IMR-90 (cell line): ENCODE measurements around the gene C14orf119. TPM values are rescaled to one million over a fixed set of nuclear protein-coding genes. Genes with fewer than 3 reads are reported as not detected.

Experiments used
- ATAC-seq: fragments of 200-7000 bp; cut with Tn5 transposase; 2 replicates; pipeline ENCODE4 v1.9.1; 2020; ENCODE audit warnings: low read depth, mild to moderate bottlenecking, moderate library complexity
- BruUV-seq: library from RNA; stranded (reverse); fragments of 400-500 nt; replicated peaks from 2 replicates; lab custom pipeline; 2021; lab: Mats Ljungman, UMichigan
- CTCF ChIA-PET: fragments of 300-600 bp; formaldehyde crosslinking; extraction: SDS; loops from one replicate; lab custom pipeline; 2021; ENCODE audit warnings: antibody characterized with exemption; lab: Yijun Ruan, JAX
- POLR2A ChIA-PET: fragments of 300-600 bp; sonication (Branson Sonifier 250); formaldehyde crosslinking; loops from one replicate; lab custom pipeline; 2022; ENCODE audit warnings: antibody characterized with exemption; ENCODE audit not compliant: unreplicated experiment; lab: Charles Lee
- DNase-seq: peaks from one replicate; pipeline ENCODE4 v3.0.0; 2013
- H2AFZ ChIP-seq: replicated peaks from 2 replicates; pipeline ENCODE3; 2013; ENCODE audit warnings: low read length, mild to moderate bottlenecking; ENCODE audit not compliant: poor library complexity
- H2AK5ac ChIP-seq: 2 replicates; pipeline ENCODE4 v1.6.1; 2013; ENCODE audit warnings: low read depth, low read length, inconsistent platforms
- H2AK9ac ChIP-seq: replicated peaks from 2 replicates; pipeline ENCODE3; 2013; ENCODE audit warnings: mild to moderate bottlenecking, low read depth, low read length, moderate library complexity; ENCODE audit not compliant: poor library complexity
- H2BK120ac ChIP-seq: 2 replicates; pipeline ENCODE4 v1.6.1; 2013; ENCODE audit warnings: low read depth, low read length, inconsistent platforms
- H2BK15ac ChIP-seq: 3 replicates; pipeline ENCODE4 v1.6.1; 2013; ENCODE audit warnings: low read depth, low read length, inconsistent platforms
- H2BK20ac ChIP-seq: 2 replicates; pipeline ENCODE4 v1.6.1; 2013; ENCODE audit warnings: low read depth, mild to moderate bottlenecking, inconsistent platforms, low read length, moderate library complexity
- H2BK5ac ChIP-seq: 2 replicates; pipeline ENCODE4 v1.6.1; 2013; ENCODE audit warnings: mild to moderate bottlenecking, low read depth, low read length, inconsistent platforms; ENCODE audit not compliant: poor library complexity, severe bottlenecking
- H3K14ac ChIP-seq: replicated peaks from 2 replicates; pipeline ENCODE4 v1.6.1; 2013; ENCODE audit warnings: low read depth, low read length, inconsistent platforms
- H3K18ac ChIP-seq: 2 replicates; pipeline ENCODE4 v1.6.1; 2013; ENCODE audit warnings: low read depth, low read length, control low read depth
- H3K23ac ChIP-seq: 2 replicates; pipeline ENCODE4 v1.6.1; 2013; ENCODE audit warnings: low read depth, low read length, inconsistent platforms
- H3K27ac ChIP-seq: 2 replicates; pipeline ENCODE4 v1.5.1; 2013; ENCODE audit warnings: mild to moderate bottlenecking, control low read depth, low read length; ENCODE audit not compliant: insufficient read depth
- H3K27me3 ChIP-seq: 2 replicates; pipeline ENCODE4 v1.6.1; 2013; ENCODE audit warnings: low read length; ENCODE audit not compliant: control insufficient read depth, insufficient read depth
- H3K36me3 ChIP-seq: 2 replicates; pipeline ENCODE4 v1.6.1; 2013; ENCODE audit warnings: low read length, mixed read lengths; ENCODE audit not compliant: control insufficient read depth, insufficient read depth
- H3K4ac ChIP-seq: 2 replicates; pipeline ENCODE4 v1.6.1; 2013; ENCODE audit warnings: low read depth, low read length, inconsistent platforms
- H3K4me1 ChIP-seq: 2 replicates; pipeline ENCODE4 v1.6.1; 2013; ENCODE audit warnings: low read length, mixed read lengths; ENCODE audit not compliant: control insufficient read depth, insufficient read depth
- H3K4me2 ChIP-seq: 2 replicates; pipeline ENCODE4 v1.6.1; 2013; ENCODE audit warnings: low read depth, mild to moderate bottlenecking, control low read depth, low read length, moderate library complexity
- H3K4me3 ChIP-seq: 2 replicates; pipeline ENCODE4 v1.5.1; 2013; ENCODE audit warnings: low read depth, mild to moderate bottlenecking, control low read depth, low read length, moderate library complexity; ENCODE audit not compliant: insufficient read depth
- H3K56ac ChIP-seq: 2 replicates; pipeline ENCODE4 v1.6.1; 2013; ENCODE audit warnings: low read length, inconsistent platforms; ENCODE audit not compliant: insufficient read depth; ENCODE audit errors: extremely low read depth
- H3K79me1 ChIP-seq, 2 experiments: 2 replicates each; pipeline ENCODE4 v1.6.1; 2013; ENCODE audit warnings: low read length in 2 of 2, inconsistent platforms in 1 of 2, low read depth in 1 of 2
- H3K9ac ChIP-seq: 2 replicates; pipeline ENCODE4 v1.6.1; 2013; ENCODE audit warnings: low read depth, low read length, control low read depth
- H3K9me1 ChIP-seq: 2 replicates; pipeline ENCODE4 v1.6.1; 2013; ENCODE audit warnings: low read length, inconsistent platforms; ENCODE audit not compliant: insufficient read depth
- H3K9me3 ChIP-seq: 2 replicates; pipeline ENCODE4 v1.6.1; 2013; ENCODE audit warnings: low read length; ENCODE audit not compliant: control insufficient read depth, insufficient read depth
- H4K20me1 ChIP-seq: 2 replicates; pipeline ENCODE4 v1.6.1; 2013; ENCODE audit warnings: low read length, inconsistent platforms; ENCODE audit not compliant: insufficient read depth
- H4K5ac ChIP-seq: 2 replicates; pipeline ENCODE4 v1.6.1; 2013; ENCODE audit warnings: mild to moderate bottlenecking, low read depth, low read length, control low read depth
- H4K8ac ChIP-seq, 2 experiments: 2 replicates each; pipeline ENCODE4 v1.6.1; 2013; ENCODE audit warnings: low read depth in 2 of 2, low read length in 2 of 2, control low read depth in 1 of 2, inconsistent platforms in 1 of 2
- H4K91ac ChIP-seq: 2 replicates; pipeline ENCODE4 v1.6.1; 2013; ENCODE audit warnings: low read depth, low read length, inconsistent platforms; ENCODE audit not compliant: insufficient read depth
- CEBPB ChIP-seq: IDR thresholded peaks from 2 replicates; pipeline ENCODE4 v1.6.1; 2012; ENCODE audit warnings: low read depth, low read length, improper control_type of control experiment
- CHD1 ChIP-seq: IDR thresholded peaks from 2 replicates; pipeline ENCODE4 v1.6.1; 2012; ENCODE audit warnings: low read depth, low read length, improper control_type of control experiment
- ELK1 ChIP-seq: fragments of 150-350 bp; IDR thresholded peaks from 2 replicates; pipeline ENCODE4 v1.6.1; 2016; ENCODE audit warnings: low read depth, mild to moderate bottlenecking, low read length, moderate library complexity, borderline replicate concordance
- FOS ChIP-seq: fragments of 150-350 bp; IDR thresholded peaks from 2 replicates; pipeline ENCODE4 v1.6.1; 2016; ENCODE audit warnings: low read depth, low read length
- MAFK ChIP-seq: IDR thresholded peaks from 2 replicates; pipeline ENCODE4 v1.6.1; 2012; ENCODE audit warnings: low read depth, low read length, improper control_type of control experiment
- MAZ ChIP-seq: IDR thresholded peaks from 2 replicates; pipeline ENCODE4 v1.6.1; 2012; ENCODE audit warnings: low read depth, mild to moderate bottlenecking, low read length, improper control_type of control experiment, moderate library complexity, borderline replicate concordance
- NFE2L2 ChIP-seq: fragments of 150-350 bp; IDR thresholded peaks from 2 replicates; pipeline ENCODE4 v1.6.1; 2016; ENCODE audit warnings: low read depth, mild to moderate bottlenecking, low read length
- POLR2A ChIP-seq: IDR thresholded peaks from 2 replicates; pipeline ENCODE4 v1.6.1; 2012; ENCODE audit warnings: mild to moderate bottlenecking, low read depth, low read length
- RAD21 ChIP-seq: IDR thresholded peaks from 2 replicates; pipeline ENCODE4 v1.6.1; 2012; ENCODE audit warnings: low read length, improper control_type of control experiment
- RCOR1 ChIP-seq: IDR thresholded peaks from 2 replicates; pipeline ENCODE4 v1.6.1; 2012; ENCODE audit warnings: mild to moderate bottlenecking, low read length, improper control_type of control experiment; ENCODE audit not compliant: insufficient replicate concordance
- SMC3 ChIP-seq: fragments of 150-350 bp; IDR thresholded peaks from 2 replicates; pipeline ENCODE4 v1.6.1; 2016; ENCODE audit warnings: low read depth, mild to moderate bottlenecking, antibody characterized with exemption, low read length, moderate library complexity
- WGBS, 2 experiments: methylation state at CpG; one replicate each; pipeline versions ENCODE4 v1.1.5 to v1.1.7; 2013; ENCODE audit warnings: missing lambda C conversion rate in 2 of 2; ENCODE audit not compliant: insufficient read length in 1 of 2; ENCODE audit errors: extremely low coverage in 2 of 2; 5-methylcytosine and 5-hydroxymethylcytosine counted together
- dilution Hi-C: fragments of 300-500 bp; cut with HindIII; formaldehyde crosslinking; loops from one replicate; pipeline ENCODE4 v1.14.3; 2018; ENCODE audit warnings: low sequenced_read_pairs; ENCODE audit not compliant: unreplicated experiment
- in situ Hi-C: fragments of 300-500 bp; cut with MboI; formaldehyde crosslinking; loops from 3 replicates; pipeline ENCODE4 v1.14.3; 2019; ENCODE audit warnings: low sequenced_read_pairs, inconsistent platforms, mixed read lengths
- intact Hi-C: fragments of 100-400 bp; cut with micrococcal nuclease; formaldehyde crosslinking; loops from 2 replicates; pipeline ENCODE4 v1.10.0; 2022
- polyA plus RNA-seq, 3 experiments: library from polyadenylated mRNA; depleted of rRNA; stranded (reverse); fragments of >200 nt; gene quantifications; 2 replicates each; pipeline ENCODE4 v1.2.3, GENCODE V29; 2012; ENCODE audit warnings: low replicate concordance in 1 of 3
- total RNA-seq: library from RNA; depleted of rRNA; stranded (reverse); fragments of >200 nt; gene quantifications from 2 replicates; pipeline ENCODE4 v1.2.3, GENCODE V29; 2012
- TF ChIP-seq, protein P1 (sequence below): conservative IDR thresholded peaks from 2 replicates; pipeline ENCODE4 v1.5.1; 2012; ENCODE audit warnings: mild to moderate bottlenecking, low read depth, low read length, improper control_type of control experiment
- TF ChIP-seq, protein P2 (sequence below): fragments of 150-350 bp; IDR thresholded peaks from 2 replicates; pipeline ENCODE4 v1.6.1; 2017; ENCODE audit warnings: mild to moderate bottlenecking, antibody characterized with exemption, low read length, low read depth

The C14orf119 gene
- total and polyA plus RNA-seq, 2 of the 4 experiments (the other 2 are of a cell fraction): 74.0 to 83.7 TPM

- TF ChIP-seq POLR2A: no peak
Measured at GRCh38 chr14:23054000-23054811, 41.1 kb upstream of the C14orf119 start (continued).

- whole genome bisulfite sequencing, 2 experiments: 96% methylated on average over 12 of the region's 12 CpGs; no CpG with 5 or more reads in 1 of the 2 experiments
- Histone ChIP-seq H4K5ac (no peak overlapping the region), H2AFZ (no peak overlapping the region), H3K9ac (no peak overlapping the region), H3K27me3 (no peaks in the 10 kb centered on the region), H3K18ac (no peak overlapping the region), H2AK5ac (no peak overlapping the region), H3K4me1 (peaks cover 11% of the 10 kb centered on the region; the same call in 1 of the 2 replicates), H2AK9ac (peak overlapping the region; percentile 23), H3K79me1 (peaks cover 0 to 25% of the 10 kb centered on the region in 2 experiments; a peak in 3 of 4 replicates), H3K56ac (no peak overlapping the region), H2BK20ac (no peak overlapping the region), H4K8ac (no peak overlapping the region), H2BK15ac (no peak overlapping the region), H3K27ac (no peak overlapping the region), H3K9me1 (no peaks in the 10 kb centered on the region), H3K4me2 (no peak overlapping the region), H3K4me3 (no peak overlapping the region), H2BK5ac (no peak overlapping the region), H4K91ac (no peak overlapping the region), H4K20me1 (peaks cover 13% of the 10 kb centered on the region), H2BK120ac (no peak overlapping the region), H3K9me3 (no peaks in the 10 kb centered on the region), H3K23ac (no peak overlapping the region), H3K4ac (no peak overlapping the region), H3K14ac (no peak overlapping the region), H3K36me3 (peaks cover 16% of the 10 kb centered on the region)
- intact Hi-C loops: no loop called here
- ATAC-seq (no peak), DNase-seq (no peak)
- in situ Hi-C loops: no loop called here
- dilution Hi-C loops: no loop called here
- POLR2A ChIA-PET: no interaction called here
- no TSS peak for BruUV-seq
- CTCF ChIA-PET: interaction anchor here (1.1 kb wide), 1 partner anchor 69 kb away, joined by 3 read pairs; no protein-coding TSS in a partner anchor
- TF ChIP-seq, protein P1, sequence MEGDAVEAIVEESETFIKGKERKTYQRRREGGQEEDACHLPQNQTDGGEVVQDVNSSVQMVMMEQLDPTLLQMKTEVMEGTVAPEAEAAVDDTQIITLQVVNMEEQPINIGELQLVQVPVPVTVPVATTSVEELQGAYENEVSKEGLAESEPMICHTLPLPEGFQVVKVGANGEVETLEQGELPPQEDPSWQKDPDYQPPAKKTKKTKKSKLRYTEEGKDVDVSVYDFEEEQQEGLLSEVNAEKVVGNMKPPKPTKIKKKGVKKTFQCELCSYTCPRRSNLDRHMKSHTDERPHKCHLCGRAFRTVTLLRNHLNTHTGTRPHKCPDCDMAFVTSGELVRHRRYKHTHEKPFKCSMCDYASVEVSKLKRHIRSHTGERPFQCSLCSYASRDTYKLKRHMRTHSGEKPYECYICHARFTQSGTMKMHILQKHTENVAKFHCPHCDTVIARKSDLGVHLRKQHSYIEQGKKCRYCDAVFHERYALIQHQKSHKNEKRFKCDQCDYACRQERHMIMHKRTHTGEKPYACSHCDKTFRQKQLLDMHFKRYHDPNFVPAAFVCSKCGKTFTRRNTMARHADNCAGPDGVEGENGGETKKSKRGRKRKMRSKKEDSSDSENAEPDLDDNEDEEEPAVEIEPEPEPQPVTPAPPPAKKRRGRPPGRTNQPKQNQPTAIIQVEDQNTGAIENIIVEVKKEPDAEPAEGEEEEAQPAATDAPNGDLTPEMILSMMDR: no peak
- no peak for TF ChIP-seq RCOR1
- no peak for TF ChIP-seq ELK1
- TF ChIP-seq, protein P2, sequence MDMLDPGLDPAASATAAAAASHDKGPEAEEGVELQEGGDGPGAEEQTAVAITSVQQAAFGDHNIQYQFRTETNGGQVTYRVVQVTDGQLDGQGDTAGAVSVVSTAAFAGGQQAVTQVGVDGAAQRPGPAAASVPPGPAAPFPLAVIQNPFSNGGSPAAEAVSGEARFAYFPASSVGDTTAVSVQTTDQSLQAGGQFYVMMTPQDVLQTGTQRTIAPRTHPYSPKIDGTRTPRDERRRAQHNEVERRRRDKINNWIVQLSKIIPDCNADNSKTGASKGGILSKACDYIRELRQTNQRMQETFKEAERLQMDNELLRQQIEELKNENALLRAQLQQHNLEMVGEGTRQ: no peak
- no peak for TF ChIP-seq MAZ
- no peak for TF ChIP-seq CHD1
- no peak for TF ChIP-seq CEBPB
- TF ChIP-seq RAD21: no peak
- no peak for TF ChIP-seq FOS
- TF ChIP-seq NFE2L2: no peak
- TF ChIP-seq SMC3: no peak
- TF ChIP-seq MAFK: no peak
Measured at GRCh38 chr14:23055147-23055550, 40.2 kb upstream of the C14orf119 start.
